ENCODE measurements around the gene ARHGEF10L. TPM values are rescaled to one million over a fixed set of nuclear protein-coding genes. Genes with fewer than 3 reads are reported as not detected.

ARHGEF10L gene
- total RNA-seq, 1 donor from 2014 or later = 33.1 TPM

DNA sequence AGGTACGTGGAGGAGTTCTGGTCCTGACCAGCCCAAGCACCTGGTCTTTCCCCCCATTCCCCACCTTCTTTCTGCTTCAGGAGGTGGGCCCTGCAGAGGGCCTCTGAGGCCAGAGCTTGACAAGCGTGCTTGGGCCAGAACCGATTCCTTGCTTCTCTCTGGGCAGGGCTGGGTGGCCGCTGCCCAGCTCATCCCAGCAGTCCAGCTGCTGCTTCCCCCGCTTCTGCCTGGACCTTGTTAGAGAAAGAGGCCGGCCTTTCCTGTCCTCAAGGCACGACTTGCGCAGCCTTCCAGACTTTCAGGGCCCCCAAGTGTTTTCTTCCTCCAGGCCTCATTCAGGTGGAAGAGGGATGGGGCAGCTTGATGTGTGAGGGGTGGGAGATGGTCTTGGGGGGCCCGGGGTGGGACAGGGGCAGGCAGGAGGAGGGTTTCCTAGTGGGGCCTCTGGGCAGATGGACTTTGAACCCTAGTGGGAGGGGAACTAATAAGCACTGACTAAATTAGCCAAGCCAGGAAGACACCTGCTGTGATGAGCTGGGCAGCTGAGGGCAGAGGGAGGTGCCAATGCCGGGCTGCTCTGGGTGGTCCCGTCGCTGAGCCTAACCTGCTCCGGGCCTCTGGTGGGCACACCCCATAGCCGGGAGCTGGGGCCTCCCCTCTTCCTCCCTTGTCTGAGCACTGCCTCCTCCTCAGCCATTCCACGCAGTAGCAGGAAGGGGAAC lies 36.5 kb downstream of the ARHGEF10L start:
- H3K27ac Mint-ChIP-seq = no peak overlapping the region
- no peak overlapping the region for H3K4me3 Mint-ChIP-seq
- TF ChIP-seq, protein P1, sequence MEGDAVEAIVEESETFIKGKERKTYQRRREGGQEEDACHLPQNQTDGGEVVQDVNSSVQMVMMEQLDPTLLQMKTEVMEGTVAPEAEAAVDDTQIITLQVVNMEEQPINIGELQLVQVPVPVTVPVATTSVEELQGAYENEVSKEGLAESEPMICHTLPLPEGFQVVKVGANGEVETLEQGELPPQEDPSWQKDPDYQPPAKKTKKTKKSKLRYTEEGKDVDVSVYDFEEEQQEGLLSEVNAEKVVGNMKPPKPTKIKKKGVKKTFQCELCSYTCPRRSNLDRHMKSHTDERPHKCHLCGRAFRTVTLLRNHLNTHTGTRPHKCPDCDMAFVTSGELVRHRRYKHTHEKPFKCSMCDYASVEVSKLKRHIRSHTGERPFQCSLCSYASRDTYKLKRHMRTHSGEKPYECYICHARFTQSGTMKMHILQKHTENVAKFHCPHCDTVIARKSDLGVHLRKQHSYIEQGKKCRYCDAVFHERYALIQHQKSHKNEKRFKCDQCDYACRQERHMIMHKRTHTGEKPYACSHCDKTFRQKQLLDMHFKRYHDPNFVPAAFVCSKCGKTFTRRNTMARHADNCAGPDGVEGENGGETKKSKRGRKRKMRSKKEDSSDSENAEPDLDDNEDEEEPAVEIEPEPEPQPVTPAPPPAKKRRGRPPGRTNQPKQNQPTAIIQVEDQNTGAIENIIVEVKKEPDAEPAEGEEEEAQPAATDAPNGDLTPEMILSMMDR (IDR thresholded peaks at IDR 0.05; ENCODE audit: unreplicated experiment) = no peak
- no peaks in the 10 kb centered on the region for H3K36me3 Mint-ChIP-seq
- H3K9me3 Mint-ChIP-seq = no peaks in the 10 kb centered on the region
- no peaks in the 10 kb centered on the region for H3K27me3 Mint-ChIP-seq (ENCODE audit: low read depth)
- no peak for DNase-seq (ENCODE audit: low spot score in 2 of 2, unreplicated experiment in 2 of 2)
- peaks cover 46% of the 10 kb centered on the region for H3K4me1 Mint-ChIP-seq

DNA sequence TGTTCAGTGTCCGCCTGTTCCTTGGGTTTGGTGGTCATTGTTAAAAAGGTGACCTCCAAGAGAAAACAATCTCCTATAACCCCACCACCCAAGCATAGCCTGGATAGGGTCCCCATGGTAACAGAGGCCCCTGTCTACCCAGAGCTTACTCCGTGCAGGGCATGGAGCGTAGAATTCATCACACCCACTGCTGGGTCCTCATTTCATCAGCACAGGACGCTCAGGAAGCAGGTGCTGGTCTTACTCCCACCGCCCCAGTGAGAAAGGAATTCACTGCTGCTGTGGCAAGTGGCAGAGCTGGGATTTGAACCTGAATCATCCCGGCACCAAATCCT lies 37.0 kb downstream of the ARHGEF10L start:
- H3K4me1 Mint-ChIP-seq = peaks cover 49% of the 10 kb centered on the region
- no peak overlapping the region for H3K27ac Mint-ChIP-seq
- no peaks in the 10 kb centered on the region for H3K36me3 Mint-ChIP-seq
- H3K4me3 Mint-ChIP-seq = no peak overlapping the region
- no peak for DNase-seq (ENCODE audit: low spot score in 2 of 2, unreplicated experiment in 2 of 2)
- no peaks in the 10 kb centered on the region for H3K27me3 Mint-ChIP-seq (ENCODE audit: low read depth)
- H3K9me3 Mint-ChIP-seq = no peaks in the 10 kb centered on the region
- TF ChIP-seq, protein P1 (IDR thresholded peaks at IDR 0.05; ENCODE audit: unreplicated experiment) = no peak

DNA sequence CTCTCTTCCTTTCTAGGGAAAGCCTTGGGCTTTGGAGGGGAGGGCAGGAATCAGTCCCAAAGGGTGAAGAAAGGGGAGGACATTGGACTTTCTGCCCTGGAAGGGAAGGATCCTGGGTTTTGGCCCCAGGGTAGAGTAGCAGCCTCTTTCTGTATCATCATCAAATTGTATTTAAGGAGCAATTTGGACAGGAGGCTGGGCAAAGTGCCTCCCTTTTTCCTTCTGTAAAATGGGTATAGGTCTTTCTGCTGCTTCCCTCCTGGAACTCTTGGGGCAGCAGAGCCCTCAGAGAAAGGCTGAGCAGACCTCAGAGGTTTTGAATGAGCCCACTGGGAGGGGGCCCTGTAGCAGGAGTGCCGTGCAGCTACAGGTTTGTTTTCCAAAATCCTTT lies 38.4 kb downstream of the ARHGEF10L start:
- Mint-ChIP-seq H3K27ac (no peak overlapping the region), H3K27me3 (ENCODE audit: low read depth) (no peaks in the 10 kb centered on the region), H3K4me1 (peaks cover 56% of the 10 kb centered on the region), H3K4me3 (no peak overlapping the region), H3K36me3 (no peaks in the 10 kb centered on the region), H3K9me3 (no peaks in the 10 kb centered on the region)
- no peak for DNase-seq (ENCODE audit: low spot score in 2 of 2, unreplicated experiment in 2 of 2)
- TF ChIP-seq, protein P1 (IDR thresholded peaks at IDR 0.05; ENCODE audit: unreplicated experiment) = no peak

DNA sequence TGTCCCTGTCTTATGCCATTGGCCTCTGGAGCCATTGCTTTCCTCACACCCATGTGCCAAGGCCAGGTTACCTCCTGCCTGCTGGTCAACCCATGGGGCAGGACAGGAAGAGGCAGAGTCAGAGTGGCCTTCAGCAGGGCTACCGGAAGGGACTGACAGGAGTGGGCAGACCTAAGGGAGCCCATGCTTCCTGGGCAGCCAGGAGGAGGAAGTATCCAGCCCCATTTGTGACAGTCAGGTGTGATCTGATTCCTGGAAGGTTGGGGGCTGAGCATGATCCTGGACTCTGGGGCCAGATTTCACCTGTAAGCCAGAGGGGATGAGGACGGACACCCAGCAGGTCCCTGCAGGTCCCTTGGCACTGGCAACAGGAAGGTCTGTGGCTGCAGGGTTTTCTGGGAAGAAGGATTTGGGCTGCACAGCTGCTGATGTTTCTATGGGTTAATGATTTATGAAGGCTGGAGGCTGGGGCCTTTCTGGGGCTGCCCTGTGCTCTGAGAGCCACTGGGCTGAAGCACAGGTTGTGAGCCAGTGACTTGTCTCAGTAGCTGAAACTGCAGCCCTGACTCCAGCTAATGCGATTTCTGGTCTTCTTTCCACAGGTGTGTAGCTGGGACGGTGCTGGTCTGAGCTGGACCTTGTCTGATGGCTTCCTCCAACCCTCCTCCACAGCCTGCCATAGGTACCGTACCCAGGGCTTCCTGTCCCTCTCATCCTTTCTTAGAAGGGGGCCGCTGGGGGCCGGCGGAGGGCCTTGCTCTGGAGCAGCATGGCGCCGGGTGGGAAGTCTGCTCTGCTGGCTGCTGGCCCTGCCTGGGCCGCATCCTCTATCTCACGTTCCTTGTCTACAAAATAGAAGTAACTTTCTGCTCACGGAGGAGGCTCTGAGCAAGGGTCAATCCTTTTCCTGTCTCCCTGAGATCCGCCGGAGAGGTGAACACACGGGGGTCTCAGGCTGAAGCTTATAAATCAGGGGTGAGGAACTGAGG lies 40.7 kb downstream of the ARHGEF10L start:
- Mint-ChIP-seq H3K36me3 (peaks cover 6% of the 10 kb centered on the region), H3K4me3 (no peak overlapping the region), H3K4me1 (peaks cover 35% of the 10 kb centered on the region), H3K9me3 (no peaks in the 10 kb centered on the region), H3K27me3 (ENCODE audit: low read depth) (no peaks in the 10 kb centered on the region), H3K27ac (no peak overlapping the region)
- TF ChIP-seq, protein P1 (IDR thresholded peaks at IDR 0.05; ENCODE audit: unreplicated experiment) = no peak
- DNase-seq (ENCODE audit: low spot score in 2 of 2, unreplicated experiment in 2 of 2) = no peak

DNA sequence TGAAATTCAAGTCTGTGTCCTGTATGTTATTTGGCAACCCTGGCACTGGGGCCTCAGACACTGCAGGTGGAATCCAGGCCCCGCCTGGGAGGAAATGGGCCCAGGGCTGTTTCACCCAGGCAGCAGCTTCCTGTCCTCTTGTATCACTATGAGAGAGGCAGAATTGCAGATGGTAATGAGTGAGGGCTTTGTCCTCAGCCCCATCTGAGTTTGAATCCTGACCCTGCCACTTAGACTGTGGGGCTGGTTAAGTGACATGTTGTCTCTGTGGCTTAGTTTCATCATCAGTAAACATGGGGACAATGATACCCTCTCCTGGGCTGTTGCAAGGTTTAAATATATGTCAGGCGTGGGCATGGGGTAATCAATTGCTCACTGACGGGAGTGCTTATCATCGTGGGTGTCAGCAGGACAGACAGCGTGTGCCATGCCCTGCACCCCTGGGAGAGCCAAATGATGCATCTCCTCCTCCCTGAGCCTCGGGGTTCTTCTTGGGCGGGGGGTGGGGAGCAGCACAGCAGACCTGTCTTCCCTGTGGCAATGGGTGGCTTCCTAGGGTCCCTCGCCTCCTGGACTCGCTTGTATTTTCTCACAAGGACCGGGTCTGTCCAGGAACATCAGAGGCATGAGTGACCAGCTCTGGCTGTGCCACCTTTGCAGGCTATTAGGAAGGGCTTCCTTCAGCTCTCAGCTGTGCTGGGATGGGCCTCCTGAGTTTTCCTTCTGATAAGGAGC lies 42.1 kb downstream of the ARHGEF10L start:
- peaks cover 31% of the 10 kb centered on the region for H3K4me1 Mint-ChIP-seq
- no peak overlapping the region for H3K4me3 Mint-ChIP-seq
- peak overlapping the region; percentile 84 for H3K27ac Mint-ChIP-seq
- peaks cover 10% of the 10 kb centered on the region for H3K36me3 Mint-ChIP-seq
- no peaks in the 10 kb centered on the region for H3K9me3 Mint-ChIP-seq
- TF ChIP-seq, protein P1 (IDR thresholded peaks at IDR 0.05; ENCODE audit: unreplicated experiment) = no peak
- no peaks in the 10 kb centered on the region for H3K27me3 Mint-ChIP-seq (ENCODE audit: low read depth)
- DNase-seq (ENCODE audit: low spot score in 2 of 2, unreplicated experiment in 2 of 2) = no peak
